Measurements from ENCODE around the gene CDK5.

CDK5 gene

DNA sequence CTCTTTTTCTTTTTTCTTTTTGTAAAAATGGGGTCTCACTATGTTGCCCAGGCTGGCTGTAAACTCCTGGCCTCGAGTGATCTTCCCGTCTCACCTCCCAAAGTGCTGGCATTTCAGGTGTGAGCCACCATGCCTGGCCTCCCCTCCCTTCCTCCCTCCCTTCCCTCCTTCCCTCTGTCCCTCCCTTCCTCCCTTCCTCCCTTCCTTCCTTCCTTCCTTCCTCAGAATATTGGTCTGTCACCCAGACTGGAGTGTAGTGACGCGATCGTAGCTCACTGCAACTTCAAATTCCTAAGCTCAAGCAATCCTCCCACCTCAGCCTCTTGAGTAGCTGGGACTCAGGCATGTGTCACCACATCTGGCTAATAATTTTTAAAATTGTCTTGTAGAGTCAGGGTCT, 37.0 kb upstream of the CDK5 start:
- TF ChIP-seq, protein P1, sequence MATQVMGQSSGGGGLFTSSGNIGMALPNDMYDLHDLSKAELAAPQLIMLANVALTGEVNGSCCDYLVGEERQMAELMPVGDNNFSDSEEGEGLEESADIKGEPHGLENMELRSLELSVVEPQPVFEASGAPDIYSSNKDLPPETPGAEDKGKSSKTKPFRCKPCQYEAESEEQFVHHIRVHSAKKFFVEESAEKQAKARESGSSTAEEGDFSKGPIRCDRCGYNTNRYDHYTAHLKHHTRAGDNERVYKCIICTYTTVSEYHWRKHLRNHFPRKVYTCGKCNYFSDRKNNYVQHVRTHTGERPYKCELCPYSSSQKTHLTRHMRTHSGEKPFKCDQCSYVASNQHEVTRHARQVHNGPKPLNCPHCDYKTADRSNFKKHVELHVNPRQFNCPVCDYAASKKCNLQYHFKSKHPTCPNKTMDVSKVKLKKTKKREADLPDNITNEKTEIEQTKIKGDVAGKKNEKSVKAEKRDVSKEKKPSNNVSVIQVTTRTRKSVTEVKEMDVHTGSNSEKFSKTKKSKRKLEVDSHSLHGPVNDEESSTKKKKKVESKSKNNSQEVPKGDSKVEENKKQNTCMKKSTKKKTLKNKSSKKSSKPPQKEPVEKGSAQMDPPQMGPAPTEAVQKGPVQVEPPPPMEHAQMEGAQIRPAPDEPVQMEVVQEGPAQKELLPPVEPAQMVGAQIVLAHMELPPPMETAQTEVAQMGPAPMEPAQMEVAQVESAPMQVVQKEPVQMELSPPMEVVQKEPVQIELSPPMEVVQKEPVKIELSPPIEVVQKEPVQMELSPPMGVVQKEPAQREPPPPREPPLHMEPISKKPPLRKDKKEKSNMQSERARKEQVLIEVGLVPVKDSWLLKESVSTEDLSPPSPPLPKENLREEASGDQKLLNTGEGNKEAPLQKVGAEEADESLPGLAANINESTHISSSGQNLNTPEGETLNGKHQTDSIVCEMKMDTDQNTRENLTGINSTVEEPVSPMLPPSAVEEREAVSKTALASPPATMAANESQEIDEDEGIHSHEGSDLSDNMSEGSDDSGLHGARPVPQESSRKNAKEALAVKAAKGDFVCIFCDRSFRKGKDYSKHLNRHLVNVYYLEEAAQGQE (IDR thresholded peaks at IDR 0.05; ENCODE audit: insufficient read depth in 1 of 2, low read depth in 2 of 2, low read length in 2 of 2): no peak
- TF ChIP-seq FOXP2 (optimal IDR thresholded peaks at IDR 0.05; ENCODE audit: borderline replicate concordance, extremely low read depth, extremely low read length, insufficient read depth) (no peak), POLR2AphosphoS5 (IDR thresholded peaks at IDR 0.05; ENCODE audit: low read depth, low read length) (no peak), SIN3A (IDR thresholded peaks at IDR 0.05; ENCODE audit: borderline replicate concordance, insufficient read depth, low read length) (no peak), TAF1 (IDR thresholded peaks at IDR 0.05; ENCODE audit: borderline replicate concordance, insufficient read depth, low read length) (no peak)

GRCh38 chr7:151093748-151094147, 36.1 kb upstream of the CDK5 start:
- TF ChIP-seq TAF1 (IDR thresholded peaks at IDR 0.05; ENCODE audit: borderline replicate concordance, insufficient read depth, low read length) (no peak), POLR2AphosphoS5 (IDR thresholded peaks at IDR 0.05; ENCODE audit: low read depth, low read length) (no peak), FOXP2 (optimal IDR thresholded peaks at IDR 0.05; ENCODE audit: borderline replicate concordance, extremely low read depth, extremely low read length, insufficient read depth) (no peak), SIN3A (IDR thresholded peaks at IDR 0.05; ENCODE audit: borderline replicate concordance, insufficient read depth, low read length) (no peak)
- TF ChIP-seq, protein P1 (IDR thresholded peaks at IDR 0.05; ENCODE audit: insufficient read depth in 1 of 2, low read depth in 2 of 2, low read length in 2 of 2): no peak

- TF ChIP-seq, protein P1 (IDR thresholded peaks at IDR 0.05; ENCODE audit: insufficient read depth in 1 of 2, low read depth in 2 of 2, low read length in 2 of 2): no peak
- no peak for TF ChIP-seq SIN3A (IDR thresholded peaks at IDR 0.05; ENCODE audit: borderline replicate concordance, insufficient read depth, low read length)
- TF ChIP-seq POLR2AphosphoS5 (IDR thresholded peaks at IDR 0.05; ENCODE audit: low read depth, low read length): no peak
- TF ChIP-seq TAF1 (IDR thresholded peaks at IDR 0.05; ENCODE audit: borderline replicate concordance, insufficient read depth, low read length): no peak
- TF ChIP-seq FOXP2 (optimal IDR thresholded peaks at IDR 0.05; ENCODE audit: borderline replicate concordance, extremely low read depth, extremely low read length, insufficient read depth): no peak
Measured at GRCh38 chr7:151091988-151092387, 34.3 kb upstream of the CDK5 start.

GRCh38 chr7:151091431-151091830, 33.7 kb upstream of the CDK5 start:
- TF ChIP-seq, protein P1 (IDR thresholded peaks at IDR 0.05; ENCODE audit: insufficient read depth in 1 of 2, low read depth in 2 of 2, low read length in 2 of 2): no peak
- no peak for TF ChIP-seq SIN3A (IDR thresholded peaks at IDR 0.05; ENCODE audit: borderline replicate concordance, insufficient read depth, low read length)
- no peak for TF ChIP-seq POLR2AphosphoS5 (IDR thresholded peaks at IDR 0.05; ENCODE audit: low read depth, low read length)
- no peak for TF ChIP-seq TAF1 (IDR thresholded peaks at IDR 0.05; ENCODE audit: borderline replicate concordance, insufficient read depth, low read length)
- TF ChIP-seq FOXP2 (optimal IDR thresholded peaks at IDR 0.05; ENCODE audit: borderline replicate concordance, extremely low read depth, extremely low read length, insufficient read depth): no peak

GRCh38 chr7:151091003-151091402, 33.3 kb upstream of the CDK5 start:
- TF ChIP-seq TAF1 (IDR thresholded peaks at IDR 0.05; ENCODE audit: borderline replicate concordance, insufficient read depth, low read length) (no peak), POLR2AphosphoS5 (IDR thresholded peaks at IDR 0.05; ENCODE audit: low read depth, low read length) (no peak), SIN3A (IDR thresholded peaks at IDR 0.05; ENCODE audit: borderline replicate concordance, insufficient read depth, low read length) (no peak), FOXP2 (optimal IDR thresholded peaks at IDR 0.05; ENCODE audit: borderline replicate concordance, extremely low read depth, extremely low read length, insufficient read depth) (no peak)
- TF ChIP-seq, protein P1 (IDR thresholded peaks at IDR 0.05; ENCODE audit: insufficient read depth in 1 of 2, low read depth in 2 of 2, low read length in 2 of 2): no peak
